K562 (cell line): ENCODE results near the gene ALG12. TPM values are rescaled to one million over a fixed set of nuclear protein-coding genes. Genes with fewer than 3 reads are reported as not detected.

Source experiments
- ATAC-seq: fragments of 200-7000 bp; cut with Tn5 transposase; 3 replicates; pipeline ENCODE4 v1.9.1; 2020; ENCODE audit warnings: moderate library complexity
- BruUV-seq: library from RNA; stranded (reverse); fragments of 400-500 nt; replicated peaks from 2 replicates; lab custom pipeline; 2021; lab: Mats Ljungman, UMichigan
- CTCF ChIA-PET: fragments of 300-600 bp; formaldehyde crosslinking; extraction: SDS; loops from one replicate; lab custom pipeline; 2021; ENCODE audit warnings: low intra/inter-chr PET ratio; lab: Yijun Ruan, JAX
- POLR2A ChIA-PET: fragments of 300-600, 350-650 bp; sonication (Branson Sonifier 250); formaldehyde crosslinking; extraction: SDS; loops from one replicate; lab custom pipeline; 2021; ENCODE audit warnings: antibody characterized with exemption, inconsistent platforms; lab: Yijun Ruan, JAX
- DNase-seq, 4 experiments: peaks; one replicate each; pipeline versions ENCODE4 v3.0.0 to v3.0.0-alpha.2; 2011 to 2018; ENCODE audit warnings: low spot score in 3 of 4, mixed read lengths in 3 of 4; ENCODE audit errors: extremely low read depth in 1 of 4
- FAIRE-seq: peaks from 2 replicates; lab custom pipeline; 2011; peaks lifted over from hg19 to GRCh38; lab: Jason Lieb, UNC
- H2AFZ ChIP-seq: 2 replicates; pipeline ENCODE4 v1.6.0; 2011; ENCODE audit warnings: low read depth, low read length, control low read depth, inconsistent platforms
- H3K27ac ChIP-seq: fragments of 200-600 bp; 3 replicates; pipeline ENCODE4 v1.8.0; 2011; ENCODE audit warnings: low read depth, mild to moderate bottlenecking, control low read depth, inconsistent platforms, low read length, moderate library complexity, mixed read lengths; ENCODE audit errors: extremely low read depth
- H3K27me3 ChIP-seq, 2 experiments: fragments of 300-600 bp in 1 of 2; 2 replicates in 1 of 2; 3 replicates in 1 of 2; pipeline versions ENCODE4 v1.6.0 to v1.8.0; 2011; ENCODE audit warnings: inconsistent platforms in 2 of 2, low read length in 2 of 2, mild to moderate bottlenecking in 1 of 2, mixed read lengths in 1 of 2, moderate library complexity in 1 of 2; ENCODE audit not compliant: control insufficient read depth in 2 of 2, insufficient read depth in 2 of 2
- H3K36me3 ChIP-seq: fragments of 300-600 bp; 3 replicates; pipeline ENCODE4 v1.8.0; 2011; ENCODE audit warnings: mild to moderate bottlenecking, low read length, inconsistent platforms; ENCODE audit not compliant: control insufficient read depth, insufficient read depth
- H3K4me1 ChIP-seq, 2 experiments: fragments of 200-600 bp in 1 of 2; replicated peaks in 1 of 2; 2 replicates in 1 of 2; 3 replicates in 1 of 2; pipeline versions ENCODE4 v1.5.1 to v1.8.0; 2011; ENCODE audit warnings: inconsistent platforms in 2 of 2, low read length in 2 of 2, mild to moderate bottlenecking in 1 of 2, mixed read lengths in 1 of 2, moderate library complexity in 1 of 2; ENCODE audit not compliant: control insufficient read depth in 2 of 2, insufficient read depth in 2 of 2
- H3K4me2 ChIP-seq: 2 replicates; pipeline ENCODE4 v1.6.1; 2011; ENCODE audit warnings: low read length, control low read depth, inconsistent platforms, mixed read lengths; ENCODE audit not compliant: insufficient read depth
- H3K4me3 ChIP-seq: fragments of 200-600 bp; sonication (generic), shearing (Covaris generic); 2 replicates; pipeline ENCODE4 v1.5.1; 2016; ENCODE audit warnings: control low read depth, inconsistent platforms
- H3K79me2 ChIP-seq: fragments of 200-600 bp; 3 replicates; pipeline ENCODE4 v1.8.0; 2011; ENCODE audit warnings: low read length, inconsistent platforms; ENCODE audit not compliant: control insufficient read depth, insufficient read depth
- H3K9ac ChIP-seq, 2 experiments: 2 replicates each; pipeline versions ENCODE4 v1.6.0 to v1.6.1; 2011; ENCODE audit warnings: low read depth in 2 of 2, low read length in 2 of 2, control low read depth in 1 of 2, inconsistent platforms in 1 of 2, mild to moderate bottlenecking in 1 of 2, mixed read lengths in 1 of 2; ENCODE audit not compliant: insufficient read depth in 1 of 2
- H3K9me1 ChIP-seq: one replicate; pipeline ENCODE4 v1.6.0; 2011; ENCODE audit warnings: inconsistent platforms, mild to moderate bottlenecking, low read length, moderate library complexity; ENCODE audit not compliant: control insufficient read depth, insufficient read depth
- H3K9me3 ChIP-seq: replicated peaks from 2 replicates; pipeline ENCODE4 v1.5.1; 2011; ENCODE audit warnings: low read depth, low read length, inconsistent platforms; ENCODE audit not compliant: control insufficient read depth, insufficient read depth
- H4K20me1 ChIP-seq: replicated peaks from 2 replicates; pipeline ENCODE4 v1.6.1; 2011; ENCODE audit warnings: low read length, inconsistent platforms, mixed read lengths; ENCODE audit not compliant: control insufficient read depth, insufficient read depth
- ELF4 ChIP-seq: fragments of 450-650 bp; formaldehyde crosslinking; IDR thresholded peaks from 2 replicates; pipeline ENCODE4 v1.4.0; 2022; ENCODE audit warnings: missing genetic modification characterization
- FOXK1 ChIP-seq: sonication (generic); formaldehyde crosslinking; IDR thresholded peaks from 2 replicates; pipeline ENCODE4 v1.8.0; 2022; ENCODE audit warnings: missing genetic modification reagents, mild to moderate bottlenecking, borderline replicate concordance
- PCBP1 ChIP-seq: fragments of 200-400 bp; formaldehyde crosslinking; IDR thresholded peaks from 2 replicates; pipeline ENCODE4 v1.6.1; 2018; ENCODE audit warnings: mild to moderate bottlenecking, low read depth, low read length; ENCODE audit not compliant: poor library complexity, severe bottlenecking
- POLR2G ChIP-seq: fragments of 200-400 bp; formaldehyde crosslinking; IDR thresholded peaks from 2 replicates; pipeline ENCODE4 v1.6.1; 2017; ENCODE audit warnings: low read depth, mild to moderate bottlenecking, antibody characterized with exemption, low read length, moderate library complexity
- PTRF ChIP-seq: fragments of 450-650 bp; IDR thresholded peaks from 2 replicates; pipeline ENCODE4 v1.6.1; 2016; ENCODE audit warnings: mild to moderate bottlenecking, missing genetic modification characterization, missing compliant biosample characterization
- RCOR1 ChIP-seq, 2 experiments: IDR thresholded peaks; 2 replicates each; pipeline ENCODE4 v1.6.1; 2012; ENCODE audit warnings: low read depth in 2 of 2, low read length in 2 of 2, borderline replicate concordance in 1 of 2, improper control_type of control experiment in 1 of 2
- WGBS: fragments of 100-300 bp; shearing (Covaris generic); methylation state at CpG from one replicate; pipeline ENCODE4 v1.1.6; 2016; ENCODE audit warnings: low coverage, mixed read lengths; ENCODE audit not compliant: insufficient coverage; ENCODE audit errors: missing lambda C conversion rate; 5-methylcytosine and 5-hydroxymethylcytosine counted together
- in situ Hi-C: fragments of 300-500 bp; cut with MboI; formaldehyde crosslinking; loops from 4 replicates; pipeline ENCODE4 v1.15.0; 2018; ENCODE audit warnings: inconsistent platforms, mixed read lengths
- intact Hi-C: fragments of 100-400 bp; cut with micrococcal nuclease; formaldehyde crosslinking; loops from 2 replicates; pipeline ENCODE4 v1.14.2; 2022
- polyA plus RNA-seq, 8 experiments: library from polyadenylated mRNA; depleted of rRNA in 4 of 8; stranded (reverse) in 5 of 8; unstranded in 3 of 8; fragments of >200 nt; fragmentation: Nextera tagmentation in 2 of 8; fragmentation: Illumina TruSeq in 1 of 8; extraction: Ambion mirVana in 2 of 8; extraction: Trizol in 1 of 8; gene quantifications; 2 replicates each; pipeline versions ENCODE4 v1.2.1 to v1.2.3, GENCODE V29; 2011 to 2014; ENCODE audit warnings: inconsistent platforms in 1 of 8, missing spikeins in 1 of 8
- total RNA-seq, 7 experiments: library from RNA; depleted of rRNA in 6 of 7; stranded (reverse); fragments of >200 nt in 6 of 7; fragmentation: Illumina TruSeq in 2 of 7; extraction: Trizol in 2 of 7; gene quantifications; 2 replicates each; pipeline versions ENCODE4 v1.2.1 to v1.2.3, GENCODE V29; 2011 to 2021; ENCODE audit warnings: low replicate concordance in 1 of 7

Gene ALG12
- total and polyA plus RNA-seq, 9 of the 15 experiments (the other 6 are each of a cell fraction or from before 2014, with no cell fraction given), result 0.20 to 8.5 (median 3.4) TPM

DNA sequence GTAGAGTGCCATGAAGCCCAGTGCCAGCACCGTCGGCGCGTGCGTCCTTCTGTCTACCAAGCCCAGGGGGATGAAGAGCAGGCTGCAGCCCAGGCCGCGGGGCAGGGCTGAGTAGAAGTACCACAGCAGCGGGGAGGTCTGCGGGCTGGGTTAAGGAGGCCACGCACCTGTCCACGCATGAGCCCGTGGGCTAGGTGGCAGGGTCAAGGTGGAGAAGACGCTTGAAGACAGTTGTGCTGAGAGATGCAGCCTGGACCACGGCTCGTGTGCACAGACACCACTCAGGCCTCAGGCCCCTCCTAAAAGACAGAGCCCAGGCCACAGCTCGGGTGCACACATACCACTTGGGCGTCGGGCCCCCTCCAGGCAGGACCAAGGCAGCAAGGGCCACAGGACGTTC lies 10.4 kb downstream of the ALG12 start:
- WGBS, result no CpG with 5 or more reads among the region's 19 CpGs
- ATAC-seq, result no peak
- Histone ChIP-seq H3K4me2 (no peak overlapping the region), H3K4me1 (peaks cover 0 to 23% of the 10 kb centered on the region in 2 experiments; a peak in 1 of 5 replicates), H3K9ac (peak overlapping the region in 1 of 2 experiments; percentile 9; a peak in 1 of 4 replicates), H3K4me3 (no peak overlapping the region), H3K9me1 (no peaks in the 10 kb centered on the region), H3K27me3 (no peaks in the 10 kb centered on the region), H3K79me2 (no peaks in the 10 kb centered on the region), H3K27ac (no peak overlapping the region), H2AFZ (no peak overlapping the region), H4K20me1 (no peaks in the 10 kb centered on the region), H3K36me3 (peaks cover 25% of the 10 kb centered on the region; the same call in 1 of the 3 replicates), H3K9me3 (no peaks in the 10 kb centered on the region)
- DNase-seq, result no peak
- TF ChIP-seq RCOR1 (IDR thresholded peaks at IDR 0.05; ENCODE audit: borderline replicate concordance in 1 of 2, low read depth in 2 of 2, low read length in 2 of 2), result no peak
- TF ChIP-seq PCBP1, result no peak
- no peak for TF ChIP-seq FOXK1 (CRISPR knock-in tag)
- TF ChIP-seq POLR2G, result peak; percentile 35; the same call in 1 of the 2 replicates
- TF ChIP-seq PTRF (tag), result no peak
- no peak for TF ChIP-seq ELF4
- FAIRE-seq, result no peak
- CTCF ChIA-PET, result no interaction called here
- BruUV-seq, result no TSS peak
- POLR2A ChIA-PET, result no interaction called here
- in situ Hi-C loops, result no loop called here
- intact Hi-C loops, result no loop called here
